ENCODE data around the gene RPL5.

- TF ChIP-seq POLR2A (IDR thresholded peaks at IDR 0.05; ENCODE audit: low read depth) = no peak
- TF ChIP-seq, protein P1, sequence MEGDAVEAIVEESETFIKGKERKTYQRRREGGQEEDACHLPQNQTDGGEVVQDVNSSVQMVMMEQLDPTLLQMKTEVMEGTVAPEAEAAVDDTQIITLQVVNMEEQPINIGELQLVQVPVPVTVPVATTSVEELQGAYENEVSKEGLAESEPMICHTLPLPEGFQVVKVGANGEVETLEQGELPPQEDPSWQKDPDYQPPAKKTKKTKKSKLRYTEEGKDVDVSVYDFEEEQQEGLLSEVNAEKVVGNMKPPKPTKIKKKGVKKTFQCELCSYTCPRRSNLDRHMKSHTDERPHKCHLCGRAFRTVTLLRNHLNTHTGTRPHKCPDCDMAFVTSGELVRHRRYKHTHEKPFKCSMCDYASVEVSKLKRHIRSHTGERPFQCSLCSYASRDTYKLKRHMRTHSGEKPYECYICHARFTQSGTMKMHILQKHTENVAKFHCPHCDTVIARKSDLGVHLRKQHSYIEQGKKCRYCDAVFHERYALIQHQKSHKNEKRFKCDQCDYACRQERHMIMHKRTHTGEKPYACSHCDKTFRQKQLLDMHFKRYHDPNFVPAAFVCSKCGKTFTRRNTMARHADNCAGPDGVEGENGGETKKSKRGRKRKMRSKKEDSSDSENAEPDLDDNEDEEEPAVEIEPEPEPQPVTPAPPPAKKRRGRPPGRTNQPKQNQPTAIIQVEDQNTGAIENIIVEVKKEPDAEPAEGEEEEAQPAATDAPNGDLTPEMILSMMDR (IDR thresholded peaks at IDR 0.05) = no peak
- TF ChIP-seq POLR2AphosphoS5 (IDR thresholded peaks at IDR 0.05) = no peak
Measured at GRCh38 chr1:92816732-92817131, 15.1 kb upstream of the RPL5 start.
